ENCODE measurements around the gene BLVRA.

DNA sequence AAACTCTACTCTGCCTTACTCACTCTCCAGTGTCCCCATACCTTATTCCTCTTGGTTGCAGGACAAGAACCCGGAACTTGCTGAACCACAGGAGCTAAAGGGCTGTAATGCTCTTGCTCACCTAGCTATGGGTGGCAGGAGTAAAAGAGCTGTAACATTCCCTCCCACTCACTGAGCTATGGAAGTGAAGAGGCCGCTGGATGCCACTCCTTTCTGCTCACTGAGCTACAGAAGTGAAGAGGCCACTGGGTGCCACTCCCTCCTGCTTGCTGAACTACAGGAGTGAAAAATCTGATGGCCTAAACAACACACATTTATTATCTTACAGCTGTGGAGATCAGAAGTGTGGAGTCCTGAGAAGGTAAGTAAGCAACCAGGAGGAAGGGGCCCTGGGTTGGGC, 93.3 kb downstream of the BLVRA start:
- TF ChIP-seq POLR2A (IDR thresholded peaks at IDR 0.05) (no peak), CTCF (IDR thresholded peaks at IDR 0.05) (no peak)
